ENCODE data around the gene PRKCI.

The PRKCI gene

GRCh38 chr3:170306015-170306414, 83.8 kb downstream of the PRKCI start:
- Histone ChIP-seq H3K36me3 (ENCODE audit: insufficient read depth, low read length) (peaks cover under 1% of the 10 kb centered on the region; the same call in 1 of the 2 replicates), H3K9me2 (replicated peaks; ENCODE audit: low read depth, low read length) (no peaks in the 10 kb centered on the region), H3F3A (ENCODE audit: low read depth) (no peaks in the 10 kb centered on the region), H3K27me3 (ENCODE audit: insufficient read depth, low read length, poor library complexity, severe bottlenecking) (no peaks in the 10 kb centered on the region), H3K4me1 (ENCODE audit: insufficient read depth, low read length, poor library complexity, severe bottlenecking) (no peaks in the 10 kb centered on the region), H3K79me2 (ENCODE audit: insufficient read depth, low read length) (no peaks in the 10 kb centered on the region), H3K4me2 (ENCODE audit: low read depth, low read length, poor library complexity, severe bottlenecking) (no peak overlapping the region), H2AFZ (ENCODE audit: low read length) (no peak overlapping the region), H3K9ac (ENCODE audit: low read depth, low read length, poor library complexity, severe bottlenecking) (no peak overlapping the region), H3K9me3 (ENCODE audit: insufficient read depth, low read depth, low read length) (no peaks in the 10 kb centered on the region), H4K20me1 (ENCODE audit: insufficient read depth, low read length, poor library complexity, severe bottlenecking) (no peaks in the 10 kb centered on the region), H3K4me3 (ENCODE audit: low read length, poor library complexity, severe bottlenecking) (no peak overlapping the region)
- TF ChIP-seq EZH2phosphoT487 (IDR thresholded peaks at IDR 0.05; ENCODE audit: borderline replicate concordance) = no peak
- TF ChIP-seq, protein P1, sequence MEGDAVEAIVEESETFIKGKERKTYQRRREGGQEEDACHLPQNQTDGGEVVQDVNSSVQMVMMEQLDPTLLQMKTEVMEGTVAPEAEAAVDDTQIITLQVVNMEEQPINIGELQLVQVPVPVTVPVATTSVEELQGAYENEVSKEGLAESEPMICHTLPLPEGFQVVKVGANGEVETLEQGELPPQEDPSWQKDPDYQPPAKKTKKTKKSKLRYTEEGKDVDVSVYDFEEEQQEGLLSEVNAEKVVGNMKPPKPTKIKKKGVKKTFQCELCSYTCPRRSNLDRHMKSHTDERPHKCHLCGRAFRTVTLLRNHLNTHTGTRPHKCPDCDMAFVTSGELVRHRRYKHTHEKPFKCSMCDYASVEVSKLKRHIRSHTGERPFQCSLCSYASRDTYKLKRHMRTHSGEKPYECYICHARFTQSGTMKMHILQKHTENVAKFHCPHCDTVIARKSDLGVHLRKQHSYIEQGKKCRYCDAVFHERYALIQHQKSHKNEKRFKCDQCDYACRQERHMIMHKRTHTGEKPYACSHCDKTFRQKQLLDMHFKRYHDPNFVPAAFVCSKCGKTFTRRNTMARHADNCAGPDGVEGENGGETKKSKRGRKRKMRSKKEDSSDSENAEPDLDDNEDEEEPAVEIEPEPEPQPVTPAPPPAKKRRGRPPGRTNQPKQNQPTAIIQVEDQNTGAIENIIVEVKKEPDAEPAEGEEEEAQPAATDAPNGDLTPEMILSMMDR (conservative IDR thresholded peaks at IDR 0.05; ENCODE audit: low read length) = no peak

DNA sequence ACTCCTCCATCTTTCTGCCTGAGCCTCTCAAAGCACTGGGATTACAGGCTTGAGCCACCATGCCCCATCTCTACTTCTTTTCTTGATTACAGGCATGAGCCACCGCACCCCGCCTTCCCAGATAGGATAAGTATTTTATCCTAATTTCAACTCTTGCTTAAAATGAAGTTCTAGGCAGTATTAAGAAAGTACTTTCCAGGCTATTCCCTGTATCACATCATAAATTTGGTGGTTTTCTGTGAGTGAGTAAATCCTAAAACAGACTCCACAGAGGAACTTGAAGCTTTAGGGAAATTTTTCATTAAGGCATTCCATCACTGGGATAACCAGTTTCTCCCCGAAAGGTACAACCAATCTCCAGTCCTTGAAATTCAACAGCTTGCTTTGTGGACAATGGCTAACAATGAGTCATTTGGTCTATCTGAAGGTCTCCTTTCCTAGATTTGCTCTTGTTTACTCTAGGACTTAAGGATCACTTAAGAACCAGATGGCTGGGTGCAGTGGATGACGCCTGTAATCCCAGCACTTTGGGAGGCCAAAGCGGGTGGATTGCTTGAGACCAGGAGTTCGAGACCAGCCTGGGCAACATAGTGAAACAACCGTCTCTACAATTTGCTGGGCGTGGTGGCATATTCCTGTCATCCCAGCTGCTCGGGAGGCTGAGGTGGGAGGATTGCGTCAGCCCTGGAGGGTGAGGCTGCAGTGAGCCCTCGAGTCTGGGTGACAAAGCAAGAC, 85.6 kb downstream of the PRKCI start:
- H3K27me3 ChIP-seq (ENCODE audit: insufficient read depth, low read length, poor library complexity, severe bottlenecking) = no peaks in the 10 kb centered on the region
- H3K4me3 ChIP-seq (ENCODE audit: low read length, poor library complexity, severe bottlenecking) = no peak overlapping the region
- no peaks in the 10 kb centered on the region for H3K79me2 ChIP-seq (ENCODE audit: insufficient read depth, low read length)
- no peaks in the 10 kb centered on the region for H3F3A ChIP-seq (ENCODE audit: low read depth)
- TF ChIP-seq, protein P1 (conservative IDR thresholded peaks at IDR 0.05; ENCODE audit: low read length) = no peak
- TF ChIP-seq EZH2phosphoT487 (IDR thresholded peaks at IDR 0.05; ENCODE audit: borderline replicate concordance) = no peak
- H2AFZ ChIP-seq (ENCODE audit: low read length) = no peak overlapping the region
- H3K9me2 ChIP-seq (replicated peaks; ENCODE audit: low read depth, low read length) = no peaks in the 10 kb centered on the region
- H3K4me1 ChIP-seq (ENCODE audit: insufficient read depth, low read length, poor library complexity, severe bottlenecking) = no peaks in the 10 kb centered on the region
- no peak overlapping the region for H3K9ac ChIP-seq (ENCODE audit: low read depth, low read length, poor library complexity, severe bottlenecking)
- no peaks in the 10 kb centered on the region for H3K36me3 ChIP-seq (ENCODE audit: insufficient read depth, low read length)
- no peaks in the 10 kb centered on the region for H4K20me1 ChIP-seq (ENCODE audit: insufficient read depth, low read length, poor library complexity, severe bottlenecking)
- no peak overlapping the region for H3K4me2 ChIP-seq (ENCODE audit: low read depth, low read length, poor library complexity, severe bottlenecking)
- H3K9me3 ChIP-seq (ENCODE audit: insufficient read depth, low read depth, low read length) = no peaks in the 10 kb centered on the region

GRCh38 chr3:170309046-170309445, 86.8 kb downstream of the PRKCI start:
- no peak overlapping the region for H3K9ac ChIP-seq (ENCODE audit: low read depth, low read length, poor library complexity, severe bottlenecking)
- no peaks in the 10 kb centered on the region for H3K36me3 ChIP-seq (ENCODE audit: insufficient read depth, low read length)
- H3K9me2 ChIP-seq (replicated peaks; ENCODE audit: low read depth, low read length) = no peaks in the 10 kb centered on the region
- no peaks in the 10 kb centered on the region for H3K4me1 ChIP-seq (ENCODE audit: insufficient read depth, low read length, poor library complexity, severe bottlenecking)
- no peaks in the 10 kb centered on the region for H3K9me3 ChIP-seq (ENCODE audit: insufficient read depth, low read depth, low read length)
- no peaks in the 10 kb centered on the region for H4K20me1 ChIP-seq (ENCODE audit: insufficient read depth, low read length, poor library complexity, severe bottlenecking)
- no peak overlapping the region for H2AFZ ChIP-seq (ENCODE audit: low read length)
- H3K4me2 ChIP-seq (ENCODE audit: low read depth, low read length, poor library complexity, severe bottlenecking) = no peak overlapping the region
- no peaks in the 10 kb centered on the region for H3K27me3 ChIP-seq (ENCODE audit: insufficient read depth, low read length, poor library complexity, severe bottlenecking)
- no peak overlapping the region for H3K4me3 ChIP-seq (ENCODE audit: low read length, poor library complexity, severe bottlenecking)
- TF ChIP-seq, protein P1 (conservative IDR thresholded peaks at IDR 0.05; ENCODE audit: low read length) = no peak
- no peak for TF ChIP-seq EZH2phosphoT487 (IDR thresholded peaks at IDR 0.05; ENCODE audit: borderline replicate concordance)
- H3F3A ChIP-seq (ENCODE audit: low read depth) = no peaks in the 10 kb centered on the region
- H3K79me2 ChIP-seq (ENCODE audit: insufficient read depth, low read length) = no peaks in the 10 kb centered on the region
